D341Med (cell line): ENCODE results near the gene ZBTB2.
A peak's percentile ranks its signal among the peaks of the same experiment; 100 is the strongest.
"Not testable (repeated sequence)": the region's sequence is repeated elsewhere in the genome, so short reads cannot be mapped to it uniquely, and the experiment has no call there.

Experiments
- DNase-seq: peaks from one replicate; pipeline ENCODE4 v3.0.0; 2012; ENCODE audit warnings: low spot score

The ZBTB2 gene

GRCh38 chr6:151400473-151400872 lies 9.1 kb upstream of the ZBTB2 start:
- no peak for DNase-seq

GRCh38 chr6:151399679-151400078 lies 8.3 kb upstream of the ZBTB2 start:
- DNase-seq = no peak

GRCh38 chr6:151393410-151393809 lies 2.1 kb upstream of the ZBTB2 start:
- no peak for DNase-seq

GRCh38 chr6:151392427-151392826 lies 1.1 kb upstream of the ZBTB2 start:
- DNase-seq = no peak

GRCh38 chr6:151390851-151391470 lies 398 bp downstream of the ZBTB2 start:
- DNase-seq = peak; percentile 88

- DNase-seq = peak; percentile 97
These were observed 996 bp downstream of the ZBTB2 start for GRCh38 chr6:151390276-151390850.

- DNase-seq = peak; percentile 69
These were observed 1.6 kb downstream of the ZBTB2 start for GRCh38 chr6:151389618-151390275.

GRCh38 chr6:151388997-151389617 lies 2.3 kb downstream of the ZBTB2 start:
- no peak for DNase-seq

GRCh38 chr6:151388236-151388635 lies 3.1 kb downstream of the ZBTB2 start:
- no peak for DNase-seq

GRCh38 chr6:151387175-151387970 lies 4.0 kb downstream of the ZBTB2 start:
- DNase-seq = no peak

- DNase-seq = no peak
These were observed 6.2 kb downstream of the ZBTB2 start for GRCh38 chr6:151385177-151385576.

- DNase-seq = no peak
These were observed 7.2 kb downstream of the ZBTB2 start for GRCh38 chr6:151384151-151384550.

- not testable (repeated sequence) for DNase-seq
These were observed 8.7 kb downstream of the ZBTB2 start for GRCh38 chr6:151382631-151383030.

- no peak for DNase-seq
These were observed 9.6 kb downstream of the ZBTB2 start for GRCh38 chr6:151381722-151382121.

- no peak for DNase-seq
These were observed 10.5 kb downstream of the ZBTB2 start for GRCh38 chr6:151380848-151381205.

- no peak for DNase-seq
These were observed 11.2 kb downstream of the ZBTB2 start for GRCh38 chr6:151379933-151380847.

- no peak for DNase-seq
These were observed 14.3 kb downstream of the ZBTB2 start for GRCh38 chr6:151377095-151377494.

- no peak for DNase-seq
These were observed 14.9 kb downstream of the ZBTB2 start for GRCh38 chr6:151376440-151376839.

- DNase-seq = no peak
These were observed 15.5 kb downstream of the ZBTB2 start for GRCh38 chr6:151375833-151376232.

- DNase-seq = no peak
These were observed 17.2 kb downstream of the ZBTB2 start for GRCh38 chr6:151374036-151374683.

- DNase-seq = no peak
These were observed 19.2 kb downstream of the ZBTB2 start for GRCh38 chr6:151372164-151372563.
